DOHH2 (cell line): ENCODE results near the gene WDFY4.

Experiments
- H3F3A ChIP-seq: fragments of 200-600 bp; sonication (generic), shearing (Covaris generic); 2 replicates; pipeline ENCODE4 v1.6.0; 2016; ENCODE audit warnings: antibody characterized with exemption, mild to moderate bottlenecking; ENCODE audit not compliant: control insufficient read depth, insufficient read depth
- H3K27ac ChIP-seq: fragments of 200-600 bp; sonication (generic); 2 replicates; pipeline ENCODE4 v1.5.1; 2014; ENCODE audit warnings: low read depth, mild to moderate bottlenecking, low read length, moderate library complexity
- H3K27me3 ChIP-seq: fragments of 200-600 bp; sonication (generic); 2 replicates; pipeline ENCODE4 v1.6.1; 2014; ENCODE audit warnings: mild to moderate bottlenecking, low read length, mixed read lengths; ENCODE audit not compliant: control insufficient read depth
- H3K36me3 ChIP-seq: fragments of 200-600 bp; sonication (generic); 2 replicates; pipeline ENCODE4 v1.6.1; 2014; ENCODE audit warnings: mild to moderate bottlenecking, low read length, moderate library complexity, mixed read lengths; ENCODE audit not compliant: control insufficient read depth
- H3K4me1 ChIP-seq: fragments of 200-600 bp; sonication (generic); 2 replicates; pipeline ENCODE4 v1.6.1; 2014; ENCODE audit warnings: mild to moderate bottlenecking, low read length, mixed read lengths; ENCODE audit not compliant: control insufficient read depth
- H3K4me2 ChIP-seq: fragments of 200-600 bp; sonication (generic); 2 replicates; pipeline ENCODE4 v1.6.0; 2014; ENCODE audit warnings: mild to moderate bottlenecking, low read length, moderate library complexity
- H3K4me3 ChIP-seq: fragments of 200-600 bp; sonication (generic); 2 replicates; pipeline ENCODE4 v1.5.1; 2014; ENCODE audit warnings: mild to moderate bottlenecking, low read length, mixed read lengths
- H3K79me2 ChIP-seq: fragments of 200-600 bp; sonication (generic); 2 replicates; pipeline ENCODE4 v1.6.1; 2014; ENCODE audit warnings: mild to moderate bottlenecking, low read length, mixed read lengths; ENCODE audit not compliant: control insufficient read depth
- H3K9me2 ChIP-seq: fragments of 200-600 bp; sonication (generic); replicated peaks from 2 replicates; pipeline ENCODE4 v1.6.1; 2014; ENCODE audit warnings: mild to moderate bottlenecking, low read length, mixed read lengths; ENCODE audit not compliant: control insufficient read depth
- H3K9me3 ChIP-seq: fragments of 200-600 bp; sonication (generic); 2 replicates; pipeline ENCODE4 v1.6.1; 2014; ENCODE audit warnings: antibody characterized with exemption, low read length, mixed read lengths; ENCODE audit not compliant: control insufficient read depth, insufficient read depth
- H4K20me1 ChIP-seq: fragments of 200-600 bp; sonication (generic); 2 replicates; pipeline ENCODE4 v1.6.0; 2014; ENCODE audit warnings: low read depth, mild to moderate bottlenecking, antibody characterized with exemption, low read length, moderate library complexity; ENCODE audit not compliant: control insufficient read depth, insufficient read depth
- EZH2phosphoT487 ChIP-seq: fragments of 200-600 bp; sonication (generic); IDR thresholded peaks from 2 replicates; pipeline ENCODE4 v1.6.1; 2017; ENCODE audit warnings: borderline replicate concordance, mild to moderate bottlenecking, antibody characterized with exemption, low read length, moderate library complexity, mixed read lengths
- TF ChIP-seq, protein P1 (sequence below): fragments of 200-600 bp; sonication (generic); IDR thresholded peaks from one replicate; pipeline ENCODE4 v1.5.1; 2014; ENCODE audit warnings: antibody characterized with exemption, mild to moderate bottlenecking, low read depth, low read length; ENCODE audit not compliant: poor library complexity, severe bottlenecking

The WDFY4 gene

DNA sequence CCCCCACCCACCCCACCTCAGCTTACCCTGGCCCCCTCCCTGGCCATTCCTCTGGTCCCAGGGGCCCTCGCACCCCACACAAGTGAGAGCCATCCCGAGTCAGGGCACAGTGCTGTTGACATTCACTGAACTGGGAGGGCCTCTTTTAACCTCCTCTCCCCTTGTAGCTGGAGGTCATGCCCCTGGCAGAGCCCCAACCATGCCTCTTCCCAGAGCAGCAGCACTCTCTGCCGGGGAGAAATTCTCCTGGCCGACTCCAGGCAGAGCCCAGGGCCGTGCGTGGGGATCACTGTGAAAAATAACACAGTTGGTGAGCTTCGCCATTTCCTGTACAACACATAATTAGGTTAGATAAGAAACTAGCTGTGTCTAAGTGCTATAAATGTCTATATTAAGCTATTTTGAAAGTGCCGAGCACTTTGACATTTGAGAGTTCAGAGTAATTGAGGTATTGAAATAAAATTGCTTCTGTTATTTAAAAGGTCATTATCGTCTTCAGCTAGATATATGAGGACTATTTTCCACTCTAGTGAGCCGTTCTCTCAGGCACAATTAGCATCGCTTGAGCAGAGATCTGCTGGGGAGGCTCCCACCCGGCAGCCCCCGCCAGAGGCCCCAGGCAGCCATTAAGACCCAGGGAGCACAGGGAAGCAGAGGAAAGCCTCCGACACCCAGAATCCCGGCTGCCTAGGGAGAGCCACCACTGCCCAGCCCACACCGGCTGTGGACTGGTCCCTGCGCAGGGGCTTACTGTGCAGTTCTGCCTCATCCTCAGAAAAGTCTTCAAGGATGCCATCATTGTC, 317.4 kb downstream of the WDFY4 start:
- H3K4me1 ChIP-seq: no peaks in the 10 kb centered on the region
- no peak overlapping the region for H3K27ac ChIP-seq
- H3F3A ChIP-seq: no peaks in the 10 kb centered on the region
- H3K4me3 ChIP-seq: no peak overlapping the region
- no peaks in the 10 kb centered on the region for H4K20me1 ChIP-seq
- no peaks in the 10 kb centered on the region for H3K9me3 ChIP-seq
- no peak for TF ChIP-seq EZH2phosphoT487
- TF ChIP-seq, protein P1, sequence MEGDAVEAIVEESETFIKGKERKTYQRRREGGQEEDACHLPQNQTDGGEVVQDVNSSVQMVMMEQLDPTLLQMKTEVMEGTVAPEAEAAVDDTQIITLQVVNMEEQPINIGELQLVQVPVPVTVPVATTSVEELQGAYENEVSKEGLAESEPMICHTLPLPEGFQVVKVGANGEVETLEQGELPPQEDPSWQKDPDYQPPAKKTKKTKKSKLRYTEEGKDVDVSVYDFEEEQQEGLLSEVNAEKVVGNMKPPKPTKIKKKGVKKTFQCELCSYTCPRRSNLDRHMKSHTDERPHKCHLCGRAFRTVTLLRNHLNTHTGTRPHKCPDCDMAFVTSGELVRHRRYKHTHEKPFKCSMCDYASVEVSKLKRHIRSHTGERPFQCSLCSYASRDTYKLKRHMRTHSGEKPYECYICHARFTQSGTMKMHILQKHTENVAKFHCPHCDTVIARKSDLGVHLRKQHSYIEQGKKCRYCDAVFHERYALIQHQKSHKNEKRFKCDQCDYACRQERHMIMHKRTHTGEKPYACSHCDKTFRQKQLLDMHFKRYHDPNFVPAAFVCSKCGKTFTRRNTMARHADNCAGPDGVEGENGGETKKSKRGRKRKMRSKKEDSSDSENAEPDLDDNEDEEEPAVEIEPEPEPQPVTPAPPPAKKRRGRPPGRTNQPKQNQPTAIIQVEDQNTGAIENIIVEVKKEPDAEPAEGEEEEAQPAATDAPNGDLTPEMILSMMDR: no peak
- H3K36me3 ChIP-seq: no peaks in the 10 kb centered on the region
- no peaks in the 10 kb centered on the region for H3K79me2 ChIP-seq
- no peaks in the 10 kb centered on the region for H3K27me3 ChIP-seq
- H3K4me2 ChIP-seq: no peak overlapping the region
- H3K9me2 ChIP-seq: no peaks in the 10 kb centered on the region

DNA sequence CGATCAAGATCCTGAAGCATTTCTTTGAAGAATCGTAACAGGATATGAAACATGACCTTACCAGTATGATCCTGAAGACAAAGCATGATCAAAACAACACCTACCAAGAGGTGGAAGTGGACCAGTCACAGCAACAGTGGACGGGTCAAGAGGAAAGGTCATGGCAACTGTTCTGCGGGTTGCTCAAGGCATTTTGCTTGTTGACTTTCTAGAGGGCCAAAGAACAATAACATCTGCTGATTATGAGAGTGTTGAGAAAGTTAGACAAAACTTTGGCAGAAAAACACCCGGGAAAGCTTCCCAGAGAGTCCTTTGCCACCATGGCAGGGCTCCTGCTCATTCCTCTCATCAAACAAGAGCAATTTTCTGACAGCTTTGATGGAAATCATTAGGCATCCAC, 320.6 kb downstream of the WDFY4 start:
- no peaks in the 10 kb centered on the region for H3K36me3 ChIP-seq
- H4K20me1 ChIP-seq: no peaks in the 10 kb centered on the region
- H3K27ac ChIP-seq: no peak overlapping the region
- no peaks in the 10 kb centered on the region for H3K27me3 ChIP-seq
- H3K4me1 ChIP-seq: no peaks in the 10 kb centered on the region
- no peak overlapping the region for H3K4me3 ChIP-seq
- no peak overlapping the region for H3K4me2 ChIP-seq
- H3K9me2 ChIP-seq: no peaks in the 10 kb centered on the region
- H3K79me2 ChIP-seq: no peaks in the 10 kb centered on the region
- TF ChIP-seq, protein P1: no peak
- TF ChIP-seq EZH2phosphoT487: no peak
- H3K9me3 ChIP-seq: no peaks in the 10 kb centered on the region
- no peaks in the 10 kb centered on the region for H3F3A ChIP-seq

DNA sequence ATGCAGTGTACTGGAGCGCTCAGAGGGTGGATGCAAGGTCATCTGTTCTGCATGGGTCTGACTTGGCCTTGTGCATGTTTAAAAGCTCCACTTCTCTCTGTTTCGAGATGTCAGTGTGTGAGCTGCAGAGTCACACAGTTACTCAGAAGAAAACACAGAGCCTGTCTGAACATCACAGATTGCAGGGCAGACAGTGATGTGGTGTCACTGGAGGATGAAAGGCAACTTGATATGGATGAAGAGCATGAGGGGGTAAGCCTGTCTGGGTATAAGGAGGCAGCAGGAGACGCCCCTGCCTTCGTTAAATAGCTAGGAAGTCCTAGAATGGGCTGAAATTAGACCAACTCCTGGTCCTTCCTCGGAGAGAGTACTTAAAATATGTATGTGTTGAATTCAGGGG, 322.5 kb downstream of the WDFY4 start:
- Histone ChIP-seq H3K4me2 (no peak overlapping the region), H3K27me3 (no peaks in the 10 kb centered on the region), H3K9me2 (no peaks in the 10 kb centered on the region), H3K9me3 (no peaks in the 10 kb centered on the region), H3F3A (no peaks in the 10 kb centered on the region), H3K36me3 (no peaks in the 10 kb centered on the region), H4K20me1 (no peaks in the 10 kb centered on the region), H3K27ac (no peak overlapping the region), H3K4me3 (no peak overlapping the region), H3K79me2 (no peaks in the 10 kb centered on the region), H3K4me1 (no peaks in the 10 kb centered on the region)
- TF ChIP-seq EZH2phosphoT487: no peak
- TF ChIP-seq, protein P1: no peak
